SK-N-MC (cell line): ENCODE results near the gene ARL5C.

Experiments used
- EZH2 ChIP-seq: fragments of 200-600 bp; sonication (generic); IDR thresholded peaks from one replicate; pipeline ENCODE4 v1.6.1; 2017; ENCODE audit warnings: antibody characterized with exemption
- FOXP2 ChIP-seq: optimal IDR thresholded peaks from 2 replicates; pipeline ENCODE3; 2011; ENCODE audit warnings: mild to moderate bottlenecking, moderate library complexity; ENCODE audit not compliant: insufficient read depth; ENCODE audit errors: extremely low read length, control extremely low read depth
- POLR2AphosphoS5 ChIP-seq: IDR thresholded peaks from 2 replicates; pipeline ENCODE4 v1.6.1; 2012; ENCODE audit warnings: mild to moderate bottlenecking, low read depth, low read length, borderline replicate concordance

- no peak for TF ChIP-seq POLR2AphosphoS5
- TF ChIP-seq EZH2 = no peak
- TF ChIP-seq FOXP2 = no peak
These were observed 26.4 kb downstream of the ARL5C start for GRCh38 chr17:39139561-39139960.
